ENCODE results near the gene COL4A2.

COL4A2 gene

GRCh38 chr13:110272651-110273050 is 34.4 kb upstream of the COL4A2 start:
- DNase-seq: no peak

GRCh38 chr13:110273254-110273653 is 33.8 kb upstream of the COL4A2 start:
- no peak for DNase-seq

DNA sequence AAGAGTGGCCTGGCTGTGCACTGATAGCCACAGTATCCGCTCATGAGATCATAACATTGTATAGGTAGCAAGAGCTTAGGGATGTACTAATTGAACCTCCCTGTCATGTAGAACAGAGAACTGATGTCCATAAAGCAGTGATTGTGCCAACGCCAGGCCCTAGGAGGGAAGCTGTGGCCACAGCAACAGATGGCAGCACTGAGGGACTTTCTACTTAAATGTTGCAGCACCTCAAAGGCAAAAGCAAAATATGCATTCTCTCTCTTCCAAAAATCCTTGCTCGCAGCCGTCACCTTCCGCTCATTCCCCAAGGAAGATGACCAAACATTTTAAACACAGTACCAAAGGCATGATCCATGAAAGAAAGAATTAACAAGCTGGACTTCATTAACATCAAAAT is 32.4 kb upstream of the COL4A2 start:
- DNase-seq: no peak

DNA sequence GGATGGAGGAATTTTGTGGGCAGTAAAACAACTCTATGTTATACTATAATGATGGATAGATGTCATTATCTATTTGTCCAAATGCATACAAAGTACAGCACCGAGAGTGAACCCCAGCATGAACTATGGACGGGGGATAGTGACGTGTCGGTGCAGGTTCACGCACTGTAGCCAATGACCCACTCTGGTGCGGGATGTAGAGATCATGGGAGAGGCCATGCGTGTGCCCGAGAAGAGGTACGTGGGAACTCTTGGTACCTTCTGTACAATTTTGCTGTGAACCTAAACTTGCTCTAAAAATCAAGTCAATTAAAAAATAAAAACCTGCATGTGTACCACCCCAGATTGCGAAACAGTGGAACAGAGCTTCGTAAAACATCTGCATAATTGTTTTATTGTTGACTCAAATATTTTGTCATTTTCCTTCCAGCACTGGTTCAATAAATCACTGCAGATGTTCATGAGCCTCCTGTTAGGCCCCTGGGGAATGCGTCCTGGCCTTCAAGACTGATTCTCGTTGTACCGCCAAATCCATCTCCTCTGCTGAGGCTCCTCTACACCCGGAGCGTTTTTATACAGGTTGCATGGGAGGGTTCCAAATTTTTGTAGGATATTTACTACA is 31.0 kb upstream of the COL4A2 start:
- no peak for DNase-seq

DNA sequence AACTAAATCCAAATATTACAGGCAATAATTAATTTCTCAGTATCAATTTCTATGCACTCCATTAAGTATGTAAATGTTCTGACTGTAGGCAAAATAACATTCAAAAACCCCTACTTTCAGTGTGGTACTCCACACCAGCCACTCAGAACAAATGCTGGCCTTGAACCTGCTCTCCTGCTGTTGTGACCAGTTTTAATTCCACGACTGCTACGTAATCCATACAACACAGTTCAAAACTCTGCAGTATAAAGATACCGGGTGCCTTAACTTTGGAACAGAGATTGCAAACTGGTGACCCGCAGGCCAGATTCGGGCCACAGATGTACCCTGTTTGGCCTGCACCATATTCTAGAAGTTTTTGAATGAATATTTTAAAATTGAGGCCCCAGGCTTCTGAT is 30.5 kb upstream of the COL4A2 start:
- no peak for DNase-seq

- no peak for DNase-seq
These were observed 29.6 kb upstream of the COL4A2 start for GRCh38 chr13:110277357-110277975.

DNA sequence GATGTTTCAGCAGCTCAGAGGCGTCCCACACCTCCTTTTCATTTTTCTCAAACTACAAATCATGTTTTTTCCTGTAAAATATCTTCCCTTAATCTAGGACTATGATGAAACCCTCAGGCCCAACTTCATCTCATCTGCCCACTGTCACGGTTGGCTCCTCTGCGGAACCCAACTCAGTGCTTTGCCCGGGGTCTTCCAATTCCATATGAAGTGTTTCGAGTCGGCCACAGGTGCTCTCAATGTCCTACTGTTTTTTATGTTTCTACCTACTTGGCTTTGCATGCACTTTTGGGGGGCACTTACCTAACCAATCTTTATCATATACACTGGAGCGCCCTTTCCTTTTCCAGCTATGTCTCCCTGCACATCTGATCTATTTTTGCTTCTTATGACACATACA is 28.2 kb upstream of the COL4A2 start:
- no peak for DNase-seq

DNA sequence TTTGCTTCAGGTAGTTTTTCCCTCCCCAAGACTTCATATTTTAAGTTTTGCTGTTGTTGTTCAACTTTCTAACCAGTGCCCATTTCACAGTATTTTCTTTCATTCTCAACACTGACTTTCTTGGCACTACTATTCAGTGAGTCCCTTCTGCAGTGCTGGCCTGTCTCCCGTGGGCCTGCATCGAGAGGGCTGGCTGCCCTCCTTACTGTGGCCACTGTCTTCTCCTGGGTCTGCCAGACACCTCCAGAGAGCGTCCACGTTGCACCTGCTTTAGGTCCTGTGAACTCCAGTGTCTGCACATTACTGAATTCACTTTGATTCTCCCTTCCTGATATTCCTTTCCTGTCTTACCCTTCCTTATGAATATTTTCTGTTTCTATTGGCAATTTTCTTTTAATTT is 27.4 kb upstream of the COL4A2 start:
- no peak for DNase-seq

DNA sequence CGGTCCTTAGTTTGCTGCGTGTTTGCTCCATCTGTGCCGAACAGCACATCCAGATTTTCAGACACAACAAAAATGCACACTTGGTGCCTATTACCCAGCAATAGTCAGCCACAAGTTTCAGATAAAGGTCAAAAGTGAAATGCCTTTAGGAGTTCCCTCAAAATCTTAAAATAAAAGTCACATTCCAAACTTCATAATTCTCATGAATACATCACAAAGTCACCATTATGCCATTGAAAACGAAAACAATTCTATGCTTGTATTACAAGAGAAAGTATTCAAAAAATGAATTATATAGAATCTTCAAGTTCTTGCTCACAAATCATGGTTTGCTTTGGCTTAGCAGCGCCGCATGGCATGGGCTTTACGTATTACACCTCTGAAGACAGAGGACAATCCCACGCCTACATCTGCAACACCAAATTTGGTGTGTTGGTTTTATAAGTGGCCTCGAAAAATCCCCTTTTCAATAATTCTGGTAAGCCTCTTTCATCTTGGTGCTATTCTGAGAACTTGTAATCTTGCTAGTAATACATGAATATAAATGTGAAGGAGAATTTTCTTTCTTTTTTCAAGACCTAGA is 26.8 kb upstream of the COL4A2 start:
- no peak for DNase-seq

DNA sequence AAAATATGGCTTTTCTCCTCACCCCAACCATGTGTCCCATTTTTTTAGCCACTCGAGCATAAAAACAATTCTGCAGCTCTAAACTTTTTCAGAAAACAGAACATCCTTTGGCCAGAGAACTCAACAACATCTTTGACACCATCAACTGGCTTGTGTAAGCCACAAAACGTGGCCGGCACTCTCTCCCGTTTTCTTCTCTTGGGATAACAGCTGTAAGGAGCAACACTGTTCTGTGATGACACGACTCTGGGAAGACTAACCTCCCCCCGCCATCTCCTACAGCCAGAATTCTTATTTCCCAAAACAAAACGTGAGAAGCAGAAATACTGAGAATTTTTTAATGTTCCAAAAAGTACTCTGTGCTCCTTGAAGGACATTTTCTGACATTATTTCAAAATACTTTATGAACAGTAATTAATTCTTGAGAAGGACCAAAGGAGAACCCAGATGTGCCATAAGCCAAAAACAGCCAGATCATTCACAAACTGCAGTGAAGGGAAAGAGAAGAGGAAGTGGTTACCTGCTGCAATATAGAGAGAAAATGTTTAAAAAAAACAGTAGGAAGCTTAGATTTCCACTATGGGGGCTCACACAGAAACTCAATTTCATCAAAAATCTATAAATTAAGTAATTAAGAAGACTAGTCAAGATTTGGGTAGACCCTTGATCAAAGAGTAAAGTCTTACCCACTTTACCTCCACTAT is 25.9 kb upstream of the COL4A2 start:
- no peak for DNase-seq

GRCh38 chr13:110281736-110282135 is 25.3 kb upstream of the COL4A2 start:
- DNase-seq: no peak

GRCh38 chr13:110282316-110282841 is 24.7 kb upstream of the COL4A2 start:
- DNase-seq: no peak

DNA sequence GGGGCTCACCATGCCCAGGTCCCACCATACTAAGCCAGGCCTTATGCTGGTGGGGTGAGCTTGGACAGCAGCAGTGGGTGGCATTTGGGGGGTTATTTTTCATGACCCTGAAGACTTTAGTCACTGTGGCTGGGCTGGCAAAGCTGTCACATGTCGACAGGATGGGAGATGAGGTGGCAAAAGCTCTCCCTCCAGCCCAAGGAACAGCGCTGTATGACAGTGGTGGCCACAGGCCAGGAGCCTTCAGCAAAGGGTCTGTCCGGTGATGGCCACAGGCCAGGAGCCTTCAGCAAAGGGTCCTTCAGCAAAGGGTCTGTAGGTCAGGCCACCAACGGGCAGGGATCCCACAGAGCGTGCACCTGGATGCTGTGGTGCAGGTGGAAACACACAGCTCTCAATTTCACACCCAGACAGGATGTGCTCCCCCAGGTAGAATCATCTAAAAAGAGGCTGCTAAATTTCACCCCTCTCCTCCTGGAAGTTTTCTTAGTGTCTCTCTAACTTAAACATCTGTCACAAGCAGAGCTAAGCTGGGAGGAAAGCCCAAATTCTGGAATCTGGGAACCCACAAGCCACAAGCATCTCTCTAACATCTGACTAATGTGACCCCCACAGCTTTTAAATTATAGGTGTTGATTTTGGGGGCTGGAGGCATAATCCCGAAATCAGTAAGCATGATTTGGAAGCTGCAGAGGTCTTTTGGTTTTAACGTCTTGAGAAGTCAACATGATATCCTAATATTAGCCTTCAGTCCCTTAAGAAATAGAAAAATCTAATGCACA is 23.2 kb upstream of the COL4A2 start:
- DNase-seq: no peak

GRCh38 chr13:110284779-110285484 is 22.2 kb upstream of the COL4A2 start:
- DNase-seq: no peak

DNA sequence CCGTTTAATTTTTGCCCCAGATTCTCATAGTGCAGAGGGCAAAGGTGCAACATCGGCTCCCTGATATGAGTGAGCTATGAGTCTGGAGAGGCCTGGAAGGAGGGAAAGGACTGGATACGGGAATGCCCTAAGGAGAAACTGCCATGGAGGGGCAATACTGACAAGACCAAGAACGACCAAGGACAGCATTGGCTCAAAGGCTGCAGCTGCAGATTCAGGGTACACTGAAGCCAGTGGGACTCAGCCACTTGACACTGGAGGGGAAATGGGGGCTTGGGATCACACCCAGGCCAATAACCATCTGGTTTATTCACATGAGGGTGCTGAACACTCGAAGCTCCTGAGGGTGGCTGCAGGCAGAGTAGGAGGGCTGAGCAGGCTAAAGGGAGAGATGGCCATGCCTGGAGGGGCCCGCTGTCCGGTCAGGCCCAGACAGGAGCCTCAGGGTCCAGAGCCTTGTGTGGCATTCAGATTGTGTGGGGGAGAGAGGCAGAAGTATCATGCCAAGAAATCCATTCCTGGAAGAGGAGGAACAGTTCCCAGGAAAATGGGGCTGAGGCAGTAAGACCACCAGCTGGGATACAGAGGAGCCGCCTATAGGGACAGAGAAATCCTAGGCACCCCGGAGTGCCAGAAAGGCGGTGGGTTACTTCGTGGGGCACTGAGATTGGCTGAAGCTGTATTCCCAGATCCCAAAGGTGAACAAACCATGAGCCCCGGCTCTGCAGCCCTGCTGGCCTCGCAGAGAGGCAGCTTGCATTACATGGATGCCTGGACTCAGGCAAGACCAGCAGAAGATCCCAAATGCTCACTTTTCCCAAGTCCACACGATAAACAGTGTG is 20.9 kb upstream of the COL4A2 start:
- no peak for DNase-seq

GRCh38 chr13:110286833-110287819 is 20.0 kb upstream of the COL4A2 start:
- DNase-seq: no peak

DNA sequence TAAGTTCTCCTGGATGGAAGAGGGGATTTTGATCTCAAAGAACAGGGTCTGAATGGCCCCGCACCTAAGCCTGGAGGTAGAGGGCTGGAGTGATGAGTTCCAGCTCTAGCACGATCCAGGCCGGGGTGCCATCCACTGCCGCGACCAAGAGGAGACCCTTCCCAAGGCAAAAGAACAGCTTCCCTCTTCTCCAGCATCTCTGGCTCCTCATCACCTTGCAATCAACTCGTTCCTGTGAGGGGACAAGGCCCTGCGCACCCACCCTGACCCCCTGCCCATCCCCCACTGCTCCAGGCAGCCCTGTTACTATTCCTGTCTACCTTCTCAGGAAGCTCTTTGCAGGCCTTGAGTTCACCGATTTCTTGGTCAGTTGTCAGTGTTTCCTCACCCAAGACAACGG is 17.9 kb upstream of the COL4A2 start:
- no peak for DNase-seq

- no peak for DNase-seq
These were observed 17.4 kb upstream of the COL4A2 start for GRCh38 chr13:110289661-110290060.

GRCh38 chr13:110290153-110290552 is 16.9 kb upstream of the COL4A2 start:
- DNase-seq: no peak

DNA sequence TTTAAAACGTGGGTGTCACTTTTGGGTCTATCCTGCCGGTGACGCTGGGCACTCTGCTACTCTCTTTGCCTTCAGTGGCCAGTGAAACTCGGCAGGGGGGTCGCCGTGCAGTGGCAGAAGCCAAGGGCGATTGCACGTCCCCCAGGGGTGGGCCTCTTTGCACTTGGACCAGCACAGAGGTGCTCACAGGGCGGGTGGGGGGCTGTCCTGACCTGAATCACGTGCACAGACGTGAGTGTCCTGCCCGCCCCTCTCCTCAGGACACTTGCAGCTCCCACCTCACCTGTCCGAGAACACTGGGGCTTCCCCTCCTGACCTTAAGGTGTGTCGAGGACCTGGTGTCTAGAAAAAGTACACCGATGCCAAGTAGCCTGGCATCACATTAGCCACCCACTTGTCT is 16.3 kb upstream of the COL4A2 start:
- no peak for DNase-seq

All from activated CD4-positive, CD25-positive, alpha-beta regulatory T cell (primary cell).